SK-N-SH (cell line): ENCODE measurements around the gene PIEZO2. TPM values are rescaled to one million over a fixed set of nuclear protein-coding genes. Genes with fewer than 3 reads are reported as not detected.

Source experiments
- CTCF ChIA-PET: fragments of 300-600, 350-600 bp; formaldehyde crosslinking; extraction: SDS; loops from one replicate; lab custom pipeline; 2021; lab: Yijun Ruan, JAX
- POLR2A ChIA-PET: fragments of 350-600 bp; sonication (Branson Sonifier 250); formaldehyde crosslinking; extraction: SDS; loops from one replicate; lab custom pipeline; 2020; ENCODE audit warnings: antibody characterized with exemption, inconsistent platforms; lab: Yijun Ruan, JAX
- DNase-seq: peaks from one replicate; pipeline ENCODE4 v3.0.0; 2012
- H2AFZ ChIP-seq: fragments of 200-600 bp; sonication (generic); 2 replicates; pipeline ENCODE4 v1.8.1; 2016; ENCODE audit warnings: antibody characterized with exemption, mild to moderate bottlenecking, low read depth
- H3F3A ChIP-seq: fragments of 200-600 bp; sonication (generic); replicated peaks from 2 replicates; pipeline ENCODE3; 2016; ENCODE audit warnings: antibody characterized with exemption, mild to moderate bottlenecking; ENCODE audit not compliant: insufficient read depth
- H3K27ac ChIP-seq, 2 experiments: fragments of 200-500 bp in 1 of 2; fragments of 200-600 bp in 1 of 2; sonication (Bioruptor generic) in 1 of 2; sonication (generic), shearing (Covaris generic) in 1 of 2; 2 replicates each; pipeline versions ENCODE4 v1.5.1 to v1.6.1; 2014 to 2016; ENCODE audit warnings: low read depth in 2 of 2, inconsistent platforms in 1 of 2, low read length in 1 of 2, mild to moderate bottlenecking in 1 of 2, mixed read lengths in 1 of 2
- H3K27me3 ChIP-seq: fragments of 200-600 bp; sonication (generic), shearing (Covaris generic); 2 replicates; pipeline ENCODE4 v1.6.1; 2016; ENCODE audit warnings: mixed run types; ENCODE audit not compliant: insufficient read depth
- H3K36me3 ChIP-seq, 2 experiments: fragments of 200-500 bp in 1 of 2; fragments of 200-600 bp in 1 of 2; sonication (Bioruptor generic) in 1 of 2; sonication (generic) in 1 of 2; replicated peaks in 1 of 2; 2 replicates each; pipeline versions ENCODE3 to v1.5.1; 2014 to 2016; ENCODE audit warnings: low read length in 1 of 2, mild to moderate bottlenecking in 1 of 2; ENCODE audit not compliant: insufficient read depth in 2 of 2, control insufficient read depth in 1 of 2
- H3K4me1 ChIP-seq, 2 experiments: fragments of 200-500 bp in 1 of 2; fragments of 200-600 bp in 1 of 2; sonication (Bioruptor generic) in 1 of 2; sonication (generic), shearing (Covaris generic) in 1 of 2; 2 replicates each; pipeline versions ENCODE4 v1.5.1 to v1.6.1; 2014 to 2016; ENCODE audit warnings: low read depth in 1 of 2, low read length in 1 of 2, mixed run types in 1 of 2; ENCODE audit not compliant: insufficient read depth in 2 of 2, control insufficient read depth in 1 of 2
- H3K4me2 ChIP-seq: fragments of 200-600 bp; sonication (generic), shearing (Covaris generic); 2 replicates; pipeline ENCODE4 v1.6.1; 2017; ENCODE audit warnings: mixed run types
- H3K4me3 ChIP-seq, 2 experiments: fragments of 200-500 bp in 1 of 2; fragments of 200-600 bp in 1 of 2; sonication (Bioruptor generic) in 1 of 2; sonication (generic), shearing (Covaris generic) in 1 of 2; 2 replicates each; pipeline versions ENCODE4 v1.5.1 to v1.8.1; 2014 to 2016; ENCODE audit warnings: low read depth in 2 of 2, inconsistent platforms in 1 of 2, low read length in 1 of 2, mild to moderate bottlenecking in 1 of 2, mixed read lengths in 1 of 2, moderate library complexity in 1 of 2
- H3K79me2 ChIP-seq: fragments of 200-600 bp; sonication (generic); 2 replicates; pipeline ENCODE4 v1.8.1; 2017; ENCODE audit warnings: mild to moderate bottlenecking; ENCODE audit not compliant: insufficient read depth
- H3K9ac ChIP-seq: fragments of 200-600 bp; sonication (generic); 2 replicates; pipeline ENCODE4 v1.6.1; 2017; ENCODE audit warnings: mixed run types
- H3K9me2 ChIP-seq: fragments of 200-600 bp; sonication (generic); 2 replicates; pipeline ENCODE4 v1.6.1; 2017; ENCODE audit warnings: mixed run types
- H3K9me3 ChIP-seq: fragments of 200-600 bp; sonication (generic); 2 replicates; pipeline ENCODE4 v1.6.1; 2017; ENCODE audit warnings: mixed run types, mild to moderate bottlenecking, moderate library complexity
- H4K20me1 ChIP-seq: fragments of 200-600 bp; sonication (generic); 2 replicates; pipeline ENCODE4 v1.6.1; 2017; ENCODE audit warnings: mild to moderate bottlenecking, mixed run types; ENCODE audit not compliant: insufficient read depth
- EP300 ChIP-seq, 2 experiments: IDR thresholded peaks; 2 replicates each; pipeline versions ENCODE4 v1.4.0 to v1.6.1; 2012; ENCODE audit warnings: borderline replicate concordance in 1 of 2, low read depth in 1 of 2, low read length in 1 of 2
- FOSL2 ChIP-seq: IDR thresholded peaks from 2 replicates; pipeline ENCODE4 v1.4.0; 2012; ENCODE audit warnings: low read depth, mild to moderate bottlenecking, moderate library complexity, borderline replicate concordance
- FOXJ3 ChIP-seq: sonication (generic); formaldehyde crosslinking; IDR thresholded peaks from 2 replicates; pipeline ENCODE4 v1.5.1; 2020; ENCODE audit warnings: mild to moderate bottlenecking, missing genetic modification reagents
- FOXM1 ChIP-seq: IDR thresholded peaks from 2 replicates; pipeline ENCODE4 v1.4.0; 2012; ENCODE audit warnings: low read depth, mild to moderate bottlenecking
- GATA2 ChIP-seq: sonication (generic); formaldehyde crosslinking; IDR thresholded peaks from 2 replicates; pipeline ENCODE4 v1.5.0; 2020; ENCODE audit warnings: mild to moderate bottlenecking, missing genetic modification reagents
- MEF2A ChIP-seq: IDR thresholded peaks from 2 replicates; pipeline ENCODE4 v1.4.0; 2012; ENCODE audit warnings: low read depth, borderline replicate concordance
- MXI1 ChIP-seq: IDR thresholded peaks from 2 replicates; pipeline ENCODE4 v1.6.1; 2012; ENCODE audit warnings: mild to moderate bottlenecking, low read depth, low read length, improper control_type of control experiment
- NFIC ChIP-seq: IDR thresholded peaks from 2 replicates; pipeline ENCODE4 v1.4.0; 2012; ENCODE audit warnings: borderline replicate concordance
- REST ChIP-seq: IDR thresholded peaks from 2 replicates; pipeline ENCODE4 v1.6.1; 2012; ENCODE audit warnings: mild to moderate bottlenecking, low read depth, low read length, moderate library complexity
- TCF12 ChIP-seq: IDR thresholded peaks from 2 replicates; pipeline ENCODE4 v1.4.0; 2012
- TEAD4 ChIP-seq: IDR thresholded peaks from 2 replicates; pipeline ENCODE4 v1.4.0; 2012; ENCODE audit warnings: mild to moderate bottlenecking, borderline replicate concordance; ENCODE audit not compliant: insufficient read depth
- YY1 ChIP-seq: IDR thresholded peaks from 2 replicates; pipeline ENCODE4 v1.4.0; 2012; ENCODE audit warnings: low read depth, mild to moderate bottlenecking
- WGBS: methylation state at CpG from one replicate; pipeline ENCODE4 v1.1.6; 2017; ENCODE audit warnings: low lambda C conversion rate; 5-methylcytosine and 5-hydroxymethylcytosine counted together
- polyA plus RNA-seq, 3 experiments: library from polyadenylated mRNA; depleted of rRNA; stranded (reverse); fragments of >200 nt; gene quantifications; 2 replicates each; pipeline ENCODE4 v1.2.3, GENCODE V29; 2012
- TF ChIP-seq, protein P1 (sequence below): IDR thresholded peaks from 2 replicates; pipeline ENCODE4 v1.4.0; 2012; ENCODE audit warnings: low read depth

Gene PIEZO2
- polyA plus RNA-seq, 1 of the 3 experiments (the other 2 are of a cell fraction): not detected

DNA sequence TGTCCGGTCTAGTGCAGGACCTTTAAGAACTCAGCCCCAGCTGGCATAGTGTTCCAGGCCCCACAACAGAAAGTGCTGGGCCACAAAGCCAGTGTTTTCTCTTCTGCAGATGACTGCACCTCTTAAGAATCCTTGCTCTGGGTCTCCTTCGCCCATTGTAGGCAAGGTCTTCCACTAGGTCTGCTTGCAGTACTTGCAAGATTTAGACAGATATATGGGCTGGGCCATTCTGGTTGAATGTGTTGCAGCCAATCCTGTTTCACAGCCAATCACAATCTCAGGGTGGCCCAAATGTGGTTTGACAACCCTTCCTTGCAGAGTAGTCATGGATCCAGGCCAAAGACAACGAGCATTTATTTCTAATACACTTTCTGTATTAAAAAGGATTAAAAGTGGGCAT is 13.1 kb upstream of the PIEZO2 start:
- DNase-seq: no peak
- Histone ChIP-seq H3K4me1 (no peaks in the 10 kb centered on the region), H3K27ac (no peak overlapping the region), H3K9me3 (no peaks in the 10 kb centered on the region), H3K9ac (no peak overlapping the region), H3K27me3 (peaks cover 18% of the 10 kb centered on the region; the same call in 1 of the 2 replicates), H2AFZ (no peak overlapping the region), H3F3A (no peaks in the 10 kb centered on the region), H3K79me2 (no peaks in the 10 kb centered on the region), H3K9me2 (no peaks in the 10 kb centered on the region), H3K4me2 (no peak overlapping the region)
- ChIA-PET CTCF (interaction anchor here (1.8 kb wide), 1 partner anchor 11 kb away, joined by 5 read pairs; no protein-coding TSS in a partner anchor), POLR2A (no interaction called here)
- whole genome bisulfite sequencing: 16% methylated on average over 3 of the region's 3 CpGs
- TF ChIP-seq YY1: no peak
- no peak for TF ChIP-seq TCF12
- TF ChIP-seq MXI1: no peak
- TF ChIP-seq REST: no peak
- no peak for TF ChIP-seq TEAD4
- TF ChIP-seq, protein P1, sequence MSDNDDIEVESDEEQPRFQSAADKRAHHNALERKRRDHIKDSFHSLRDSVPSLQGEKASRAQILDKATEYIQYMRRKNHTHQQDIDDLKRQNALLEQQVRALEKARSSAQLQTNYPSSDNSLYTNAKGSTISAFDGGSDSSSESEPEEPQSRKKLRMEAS: no peak
- TF ChIP-seq FOXM1: no peak
- TF ChIP-seq FOSL2: no peak
- TF ChIP-seq NFIC: no peak
- no peak for TF ChIP-seq EP300 (IDR thresholded peaks at IDR 0.05; ENCODE audit: borderline replicate concordance in 1 of 2, low read depth in 1 of 2, low read length in 1 of 2)
- TF ChIP-seq MEF2A: no peak
- TF ChIP-seq GATA2: no peak
- TF ChIP-seq, all 33 proteins: peak for 0
- H4K20me1 ChIP-seq: no peaks in the 10 kb centered on the region
- no peaks in the 10 kb centered on the region for H3K36me3 ChIP-seq
- no peak overlapping the region for H3K4me3 ChIP-seq

- Histone ChIP-seq H3K79me2 (no peaks in the 10 kb centered on the region), H3F3A (no peaks in the 10 kb centered on the region), H3K9ac (no peak overlapping the region), H3K4me3 (no peak overlapping the region), H3K4me1 (no peaks in the 10 kb centered on the region), H3K9me3 (no peaks in the 10 kb centered on the region), H3K27ac (no peak overlapping the region), H3K9me2 (no peaks in the 10 kb centered on the region), H2AFZ (no peak overlapping the region), H3K4me2 (no peak overlapping the region), H3K27me3 (peaks cover 39% of the 10 kb centered on the region), H4K20me1 (no peaks in the 10 kb centered on the region), H3K36me3 (no peaks in the 10 kb centered on the region)
- ChIA-PET CTCF (interaction anchor here (1.0 kb wide), 1 partner anchor 9 kb away, joined by 3 read pairs; no protein-coding TSS in a partner anchor), POLR2A (no interaction called here)
- DNase-seq: no peak
- TF ChIP-seq FOXM1 (no peak), FOXJ3 (CRISPR knock-in tag) (no peak)
- WGBS: 20% methylated on average over 2 of the region's 2 CpGs
Observed at GRCh38 chr18:11160313-11160712, 10.9 kb upstream of the PIEZO2 start.
